ENCODE measurements around the gene ZNF605.

GRCh38 chr12:132967736-132968135 is 11.6 kb upstream of the ZNF605 start:
- TF ChIP-seq, protein P1, sequence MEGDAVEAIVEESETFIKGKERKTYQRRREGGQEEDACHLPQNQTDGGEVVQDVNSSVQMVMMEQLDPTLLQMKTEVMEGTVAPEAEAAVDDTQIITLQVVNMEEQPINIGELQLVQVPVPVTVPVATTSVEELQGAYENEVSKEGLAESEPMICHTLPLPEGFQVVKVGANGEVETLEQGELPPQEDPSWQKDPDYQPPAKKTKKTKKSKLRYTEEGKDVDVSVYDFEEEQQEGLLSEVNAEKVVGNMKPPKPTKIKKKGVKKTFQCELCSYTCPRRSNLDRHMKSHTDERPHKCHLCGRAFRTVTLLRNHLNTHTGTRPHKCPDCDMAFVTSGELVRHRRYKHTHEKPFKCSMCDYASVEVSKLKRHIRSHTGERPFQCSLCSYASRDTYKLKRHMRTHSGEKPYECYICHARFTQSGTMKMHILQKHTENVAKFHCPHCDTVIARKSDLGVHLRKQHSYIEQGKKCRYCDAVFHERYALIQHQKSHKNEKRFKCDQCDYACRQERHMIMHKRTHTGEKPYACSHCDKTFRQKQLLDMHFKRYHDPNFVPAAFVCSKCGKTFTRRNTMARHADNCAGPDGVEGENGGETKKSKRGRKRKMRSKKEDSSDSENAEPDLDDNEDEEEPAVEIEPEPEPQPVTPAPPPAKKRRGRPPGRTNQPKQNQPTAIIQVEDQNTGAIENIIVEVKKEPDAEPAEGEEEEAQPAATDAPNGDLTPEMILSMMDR (conservative IDR thresholded peaks at IDR 0.05), result no peak
- no peak for TF ChIP-seq ZFX (IDR thresholded peaks at IDR 0.05)

Measured in C4-2B (cell line).